HepG2 (cell line): ENCODE data around the gene PRIM2.
"Not testable (repeated sequence)": the region's sequence is repeated elsewhere in the genome, so short reads cannot be mapped to it uniquely, and the experiment has no call there.

ENCODE experiments used
- FOSL2 ChIP-seq: sonication (generic); formaldehyde crosslinking; IDR thresholded peaks from 2 replicates; pipeline ENCODE4 v1.4.0; 2020; ENCODE audit warnings: missing genetic modification reagents
- TF ChIP-seq, protein P1 (sequence below), 2 experiments: IDR thresholded peaks; 2 replicates each; pipeline ENCODE4 v1.6.1; 2011 to 2012; ENCODE audit warnings: low read length in 2 of 2, borderline replicate concordance in 1 of 2, low read depth in 1 of 2, mild to moderate bottlenecking in 1 of 2, moderate library complexity in 1 of 2
- TF ChIP-seq, protein P2 (sequence below): sonication (generic); formaldehyde crosslinking; IDR thresholded peaks from 2 replicates; pipeline ENCODE4 v1.5.0; 2020; ENCODE audit warnings: mild to moderate bottlenecking, missing genetic modification reagents, moderate library complexity

DNA sequence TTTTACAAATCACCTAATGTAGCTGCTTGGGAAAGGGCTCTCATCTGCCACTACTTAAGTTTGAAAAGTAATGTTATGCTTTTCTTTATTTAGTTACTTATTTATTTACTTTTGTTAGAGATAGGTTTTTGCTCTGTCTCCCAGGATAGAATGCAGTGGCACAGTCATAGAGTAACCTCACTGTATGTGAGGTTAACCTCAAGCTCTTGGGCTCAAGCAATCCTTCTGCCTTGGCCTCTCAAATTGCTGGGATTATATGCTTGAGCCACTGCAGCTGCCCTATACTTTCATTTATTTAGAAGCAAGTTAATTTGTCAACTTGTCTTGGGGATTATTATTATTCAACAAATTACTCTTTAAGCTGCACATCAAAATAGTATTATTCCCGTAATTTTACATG lies 255.4 kb downstream of the PRIM2 start:
- not testable (repeated sequence) for TF ChIP-seq FOSL2 (CRISPR knock-in tag)
- TF ChIP-seq, protein P1, sequence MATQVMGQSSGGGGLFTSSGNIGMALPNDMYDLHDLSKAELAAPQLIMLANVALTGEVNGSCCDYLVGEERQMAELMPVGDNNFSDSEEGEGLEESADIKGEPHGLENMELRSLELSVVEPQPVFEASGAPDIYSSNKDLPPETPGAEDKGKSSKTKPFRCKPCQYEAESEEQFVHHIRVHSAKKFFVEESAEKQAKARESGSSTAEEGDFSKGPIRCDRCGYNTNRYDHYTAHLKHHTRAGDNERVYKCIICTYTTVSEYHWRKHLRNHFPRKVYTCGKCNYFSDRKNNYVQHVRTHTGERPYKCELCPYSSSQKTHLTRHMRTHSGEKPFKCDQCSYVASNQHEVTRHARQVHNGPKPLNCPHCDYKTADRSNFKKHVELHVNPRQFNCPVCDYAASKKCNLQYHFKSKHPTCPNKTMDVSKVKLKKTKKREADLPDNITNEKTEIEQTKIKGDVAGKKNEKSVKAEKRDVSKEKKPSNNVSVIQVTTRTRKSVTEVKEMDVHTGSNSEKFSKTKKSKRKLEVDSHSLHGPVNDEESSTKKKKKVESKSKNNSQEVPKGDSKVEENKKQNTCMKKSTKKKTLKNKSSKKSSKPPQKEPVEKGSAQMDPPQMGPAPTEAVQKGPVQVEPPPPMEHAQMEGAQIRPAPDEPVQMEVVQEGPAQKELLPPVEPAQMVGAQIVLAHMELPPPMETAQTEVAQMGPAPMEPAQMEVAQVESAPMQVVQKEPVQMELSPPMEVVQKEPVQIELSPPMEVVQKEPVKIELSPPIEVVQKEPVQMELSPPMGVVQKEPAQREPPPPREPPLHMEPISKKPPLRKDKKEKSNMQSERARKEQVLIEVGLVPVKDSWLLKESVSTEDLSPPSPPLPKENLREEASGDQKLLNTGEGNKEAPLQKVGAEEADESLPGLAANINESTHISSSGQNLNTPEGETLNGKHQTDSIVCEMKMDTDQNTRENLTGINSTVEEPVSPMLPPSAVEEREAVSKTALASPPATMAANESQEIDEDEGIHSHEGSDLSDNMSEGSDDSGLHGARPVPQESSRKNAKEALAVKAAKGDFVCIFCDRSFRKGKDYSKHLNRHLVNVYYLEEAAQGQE (IDR thresholded peaks at IDR 0.05; ENCODE audit: borderline replicate concordance in 1 of 2, low read depth in 1 of 2, low read length in 2 of 2): not testable (repeated sequence)
- TF ChIP-seq, protein P2, sequence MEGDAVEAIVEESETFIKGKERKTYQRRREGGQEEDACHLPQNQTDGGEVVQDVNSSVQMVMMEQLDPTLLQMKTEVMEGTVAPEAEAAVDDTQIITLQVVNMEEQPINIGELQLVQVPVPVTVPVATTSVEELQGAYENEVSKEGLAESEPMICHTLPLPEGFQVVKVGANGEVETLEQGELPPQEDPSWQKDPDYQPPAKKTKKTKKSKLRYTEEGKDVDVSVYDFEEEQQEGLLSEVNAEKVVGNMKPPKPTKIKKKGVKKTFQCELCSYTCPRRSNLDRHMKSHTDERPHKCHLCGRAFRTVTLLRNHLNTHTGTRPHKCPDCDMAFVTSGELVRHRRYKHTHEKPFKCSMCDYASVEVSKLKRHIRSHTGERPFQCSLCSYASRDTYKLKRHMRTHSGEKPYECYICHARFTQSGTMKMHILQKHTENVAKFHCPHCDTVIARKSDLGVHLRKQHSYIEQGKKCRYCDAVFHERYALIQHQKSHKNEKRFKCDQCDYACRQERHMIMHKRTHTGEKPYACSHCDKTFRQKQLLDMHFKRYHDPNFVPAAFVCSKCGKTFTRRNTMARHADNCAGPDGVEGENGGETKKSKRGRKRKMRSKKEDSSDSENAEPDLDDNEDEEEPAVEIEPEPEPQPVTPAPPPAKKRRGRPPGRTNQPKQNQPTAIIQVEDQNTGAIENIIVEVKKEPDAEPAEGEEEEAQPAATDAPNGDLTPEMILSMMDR (CRISPR knock-in tag): not testable (repeated sequence)
